Right forelimb (tissue), 1 donor: Measurements from ENCODE around the gene SARNP.
"Not testable (repeated sequence)": the region's sequence is repeated elsewhere in the genome, so short reads cannot be mapped to it uniquely, and the experiment has no call there.

Experiments
- DNase-seq: peaks from one replicate; pipeline ENCODE4 v3.0.0-alpha.2; 2018

SARNP gene

GRCh38 chr12:55789171-55789570, 28.4 kb downstream of the SARNP start:
- no peak for DNase-seq

GRCh38 chr12:55788546-55788945, 29.0 kb downstream of the SARNP start:
- no peak for DNase-seq

DNA sequence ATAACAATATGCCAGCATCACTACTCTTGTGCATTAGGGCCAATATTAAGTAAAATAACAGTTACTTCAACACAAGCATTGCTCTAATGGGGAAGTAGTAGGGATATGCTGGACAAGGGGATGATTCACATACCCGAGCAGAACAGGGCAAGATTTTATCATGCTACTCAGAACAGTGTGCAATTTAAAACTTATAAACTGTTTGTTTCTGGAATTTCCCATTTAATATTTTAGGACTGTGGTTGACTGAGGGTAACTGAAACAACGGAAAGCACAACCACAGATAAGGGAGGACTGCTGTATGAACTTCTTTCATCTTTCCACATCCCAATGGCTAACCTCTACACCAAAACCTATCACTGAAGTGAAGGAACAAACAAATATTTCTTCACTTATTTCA, 36.8 kb downstream of the SARNP start:
- no peak for DNase-seq

DNA sequence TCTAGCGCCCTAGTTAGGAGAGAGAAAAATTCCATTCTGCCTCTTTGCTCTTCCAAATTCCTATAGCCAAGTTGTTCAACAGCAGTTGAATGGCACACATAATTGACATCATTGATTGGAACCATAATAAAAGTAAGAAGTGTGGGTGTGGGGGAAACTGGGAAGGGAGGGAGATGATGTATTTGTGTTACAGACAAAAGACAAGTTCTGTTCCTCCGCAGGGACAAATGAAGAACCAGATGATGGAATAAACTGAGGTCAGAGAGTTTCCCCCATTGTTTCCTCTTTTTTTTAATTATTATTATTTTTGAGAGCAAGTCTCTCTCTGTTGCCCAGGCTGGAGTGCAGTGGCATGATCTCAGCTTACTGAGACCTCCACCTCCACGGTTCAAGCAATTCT, 39.7 kb downstream of the SARNP start:
- no peak for DNase-seq

DNA sequence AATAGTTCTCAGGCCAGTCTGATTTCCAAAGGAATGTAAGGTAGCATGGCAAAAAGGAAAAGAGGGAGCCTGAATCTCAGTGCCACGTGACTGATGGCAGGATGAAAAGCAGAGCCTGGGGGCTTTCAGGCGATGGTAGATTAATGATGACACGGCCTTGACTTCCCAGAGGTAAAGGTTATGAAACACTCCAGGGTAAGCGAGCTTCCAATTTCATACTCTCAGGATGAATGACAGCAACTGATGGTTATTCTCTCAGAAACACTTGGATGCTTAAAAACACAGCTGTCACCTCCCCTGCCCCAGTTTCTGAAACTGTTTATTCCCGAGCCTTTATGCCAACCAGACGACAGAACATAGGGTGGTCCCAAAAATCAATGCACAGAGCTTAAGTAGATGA, 45.8 kb downstream of the SARNP start:
- DNase-seq, result no peak

DNA sequence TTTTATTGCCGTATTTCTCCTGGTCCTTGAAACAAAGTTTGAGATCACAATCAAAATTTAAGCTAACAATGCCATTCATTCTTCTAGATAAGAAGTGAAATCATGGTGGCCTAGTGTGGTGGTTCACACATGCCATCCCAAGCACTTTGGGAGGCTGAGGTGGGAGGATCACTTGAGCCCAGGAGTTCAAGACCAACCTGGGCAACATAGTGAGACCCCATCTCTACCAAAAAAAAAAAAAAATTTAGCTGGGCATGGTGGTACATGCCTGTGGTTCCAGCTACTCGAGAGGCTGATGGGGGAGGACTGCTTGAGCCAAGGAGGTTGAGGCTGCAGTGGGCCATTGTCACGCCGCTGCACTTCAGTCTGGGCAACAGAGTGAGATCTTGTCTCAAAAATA, 50.4 kb downstream of the SARNP start:
- DNase-seq, result no peak

GRCh38 chr12:55765736-55766290, 51.7 kb downstream of the SARNP start:
- no peak for DNase-seq

DNA sequence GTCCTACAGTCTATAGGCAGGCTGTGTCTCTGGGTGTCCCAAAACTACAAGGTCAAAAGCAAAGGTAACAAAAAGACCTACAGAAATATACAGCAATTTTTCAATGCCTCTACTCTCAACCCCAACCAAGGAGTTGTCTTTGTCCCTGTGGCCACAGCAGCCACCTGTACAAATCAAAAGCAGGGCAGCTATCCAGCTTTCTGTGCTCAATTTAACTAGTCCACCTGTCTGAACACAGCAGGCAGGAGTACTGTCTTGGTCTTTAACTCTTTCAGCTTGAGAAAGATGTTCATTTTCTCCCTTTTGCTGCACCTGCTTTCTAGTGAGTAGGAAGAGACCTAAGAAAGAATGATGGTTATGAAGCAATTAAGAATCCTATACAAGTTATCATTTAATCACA, 54.9 kb downstream of the SARNP start:
- DNase-seq, result no peak

DNA sequence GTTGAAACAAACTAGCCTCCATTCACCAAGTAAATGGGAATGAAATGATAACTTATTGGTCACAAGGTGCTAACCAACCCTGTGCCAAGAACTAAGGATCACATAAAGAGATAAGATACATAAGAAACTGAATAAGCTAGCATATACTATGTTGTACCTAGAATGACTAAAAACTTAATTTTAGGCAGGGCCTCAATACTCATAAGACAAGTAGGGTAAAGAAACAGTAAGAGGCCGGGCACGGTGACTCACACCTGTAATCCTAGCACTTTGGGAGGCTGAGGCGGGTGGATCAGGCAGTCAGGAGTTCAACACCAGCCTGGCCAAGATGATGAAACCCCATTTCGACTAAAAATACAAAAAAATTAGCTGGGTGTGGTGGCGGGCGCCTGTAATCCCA, 56.9 kb downstream of the SARNP start:
- no peak for DNase-seq

DNA sequence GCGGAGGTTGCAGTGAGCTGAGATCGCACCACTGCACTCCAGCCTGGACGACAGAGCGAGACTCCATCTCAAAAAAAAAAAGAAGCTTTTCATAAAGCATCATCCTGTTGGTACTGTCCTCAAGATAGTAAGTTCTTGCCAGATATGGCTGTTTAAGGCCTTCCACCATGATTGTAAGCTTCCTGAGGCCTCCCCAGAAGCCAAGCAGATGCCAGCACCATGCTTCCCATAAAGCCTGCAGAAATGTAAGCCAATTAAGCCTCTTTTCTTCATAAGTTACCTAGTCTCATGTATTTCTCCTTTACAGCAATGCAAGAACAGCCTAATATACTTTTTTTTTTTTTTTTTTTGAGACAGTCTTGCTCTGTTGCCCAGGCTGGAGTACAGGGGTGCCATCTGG, 58.9 kb downstream of the SARNP start:
- DNase-seq, result not testable (repeated sequence)

DNA sequence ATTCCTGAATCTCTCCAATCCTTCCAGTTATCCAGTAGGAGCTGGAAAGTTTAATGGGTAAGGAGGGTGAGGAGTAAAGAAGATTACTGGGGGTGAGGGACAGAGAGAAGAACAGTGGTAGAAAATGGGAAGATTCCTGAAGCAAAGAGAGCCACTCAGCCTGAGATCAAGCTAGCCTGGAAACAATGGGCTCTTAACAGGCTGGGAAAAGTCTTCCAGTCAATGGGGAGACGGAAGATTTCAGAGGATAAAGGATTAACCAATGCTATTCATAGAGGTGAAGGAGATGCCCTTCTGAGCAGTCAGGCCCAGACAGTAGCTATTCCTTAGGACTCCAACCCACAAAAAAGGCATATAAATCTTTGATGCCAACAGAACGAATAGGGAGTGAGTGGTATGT, 59.8 kb downstream of the SARNP start:
- DNase-seq, result no peak

DNA sequence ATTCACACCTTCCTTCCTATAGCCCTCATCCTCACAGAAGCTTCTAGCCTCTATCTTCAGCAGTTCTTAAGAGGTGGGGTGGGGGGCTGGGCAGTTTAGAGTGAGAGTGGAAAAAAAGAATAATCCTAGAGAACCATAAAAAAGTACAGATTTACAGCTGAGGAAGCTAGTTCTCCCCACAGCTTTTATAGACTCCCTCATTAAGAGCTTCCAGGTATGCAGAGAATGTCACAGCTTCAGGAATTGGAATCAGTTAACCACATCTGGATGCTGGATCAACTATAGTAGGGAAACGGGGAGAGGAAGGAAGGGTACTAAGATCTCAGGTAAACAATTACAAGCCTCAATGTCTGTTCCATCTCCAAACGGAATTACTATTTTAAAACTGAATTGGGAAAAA, 62.3 kb downstream of the SARNP start:
- no peak for DNase-seq

GRCh38 chr12:55748230-55748993, 69.1 kb downstream of the SARNP start:
- DNase-seq, result no peak

DNA sequence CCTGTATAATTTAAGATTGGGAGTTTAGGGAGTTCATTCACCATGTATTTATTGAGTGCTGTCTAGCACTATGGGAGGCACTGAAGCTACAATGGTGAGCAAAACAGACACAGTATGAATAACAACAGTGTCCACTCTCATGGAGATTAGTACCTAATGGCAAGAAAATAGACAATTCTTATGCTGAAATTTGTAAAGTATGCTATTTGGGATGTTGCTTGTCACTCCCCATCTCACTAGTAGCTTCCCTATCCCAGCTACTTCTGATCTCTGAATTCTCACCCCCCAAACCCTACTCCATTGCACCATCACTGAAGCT, 70.7 kb downstream of the SARNP start:
- no peak for DNase-seq

- no peak for DNase-seq
Observed at GRCh38 chr12:55746174-55746912, 71.2 kb downstream of the SARNP start.

GRCh38 chr12:55745361-55746173, 72.0 kb downstream of the SARNP start:
- DNase-seq, result peak; percentile 66

- no peak for DNase-seq
Observed at GRCh38 chr12:55744340-55745030, 73.0 kb downstream of the SARNP start.

- no peak for DNase-seq
Observed at GRCh38 chr12:55743406-55744339, 73.9 kb downstream of the SARNP start.

- DNase-seq, result peak; percentile 88
Observed at GRCh38 chr12:55742719-55743405, 74.7 kb downstream of the SARNP start, which contains the start of gene GDF11. Gene GDF11, plus strand, starts transcription at chr12:55743122. Its CDS starts 195 bp downstream, at chr12:55743317.

DNA sequence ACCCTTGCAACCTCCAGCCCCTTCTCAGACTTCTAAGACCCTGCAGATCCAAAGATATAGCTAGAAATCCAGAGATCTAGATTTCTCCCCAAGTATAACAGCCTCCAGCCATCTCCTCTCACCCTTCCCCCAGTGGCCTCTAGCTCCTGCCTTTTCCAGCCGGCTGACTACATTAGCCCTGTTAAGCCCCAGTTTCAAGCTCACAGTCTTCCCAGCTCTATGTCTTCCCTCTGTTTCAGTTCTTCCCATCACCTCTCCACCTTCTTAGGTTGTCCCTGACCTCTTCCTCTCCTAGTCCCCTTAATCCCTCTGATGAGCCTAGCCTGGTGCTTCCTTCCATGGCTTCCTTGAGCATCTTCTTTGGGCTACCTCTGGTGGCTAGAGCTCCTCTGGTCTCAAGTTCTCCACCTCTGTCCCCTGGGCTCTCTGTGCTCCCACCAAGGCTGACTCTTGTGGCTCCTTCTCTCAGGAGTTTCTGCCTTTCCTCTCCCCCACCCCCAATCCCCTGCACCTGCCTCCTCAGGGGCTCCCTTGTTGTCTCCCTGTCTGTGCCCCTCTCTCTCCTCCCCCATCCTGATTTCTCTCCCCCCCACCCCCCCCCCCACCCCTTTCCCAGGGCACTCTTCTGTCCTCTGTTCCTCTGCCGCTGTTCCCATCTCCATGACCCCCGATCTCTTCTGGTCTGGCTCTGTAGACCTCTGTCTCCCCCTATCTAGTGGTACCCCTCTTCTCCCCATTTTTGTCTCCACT, 75.4 kb downstream of the SARNP start:
- DNase-seq, result no peak
